Measurements from ENCODE around the gene GET4. TPM values are rescaled to one million over a fixed set of nuclear protein-coding genes. Genes with fewer than 3 reads are reported as not detected.

Gene GET4
- total RNA-seq, 1 donor from 2014 or later, result 17.2 TPM

DNA sequence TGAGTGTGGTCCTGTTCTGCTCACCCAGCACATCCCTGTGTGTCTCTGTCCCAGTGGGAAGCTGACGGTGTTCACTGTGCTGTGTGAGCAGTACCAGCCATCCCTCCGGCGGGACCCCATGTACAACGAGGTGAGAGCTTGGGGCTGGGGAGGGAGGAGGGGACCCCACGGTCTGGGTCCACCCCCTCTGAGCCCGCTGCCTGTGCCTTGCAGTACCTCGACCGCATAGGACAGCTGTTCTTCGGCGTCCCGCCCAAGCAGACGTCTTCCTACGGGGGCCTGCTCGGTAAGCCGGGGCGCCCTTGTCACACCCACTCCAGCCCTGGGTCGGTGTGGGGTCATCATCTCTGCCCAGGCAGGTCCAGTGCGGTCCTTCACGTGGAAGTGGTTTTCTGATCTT, 17.3 kb downstream of the GET4 start:
- TF ChIP-seq EZH2 (IDR thresholded peaks at IDR 0.05) (no peak), EZH2phosphoT487 (IDR thresholded peaks at IDR 0.05) (no peak)
- TF ChIP-seq, protein P1, sequence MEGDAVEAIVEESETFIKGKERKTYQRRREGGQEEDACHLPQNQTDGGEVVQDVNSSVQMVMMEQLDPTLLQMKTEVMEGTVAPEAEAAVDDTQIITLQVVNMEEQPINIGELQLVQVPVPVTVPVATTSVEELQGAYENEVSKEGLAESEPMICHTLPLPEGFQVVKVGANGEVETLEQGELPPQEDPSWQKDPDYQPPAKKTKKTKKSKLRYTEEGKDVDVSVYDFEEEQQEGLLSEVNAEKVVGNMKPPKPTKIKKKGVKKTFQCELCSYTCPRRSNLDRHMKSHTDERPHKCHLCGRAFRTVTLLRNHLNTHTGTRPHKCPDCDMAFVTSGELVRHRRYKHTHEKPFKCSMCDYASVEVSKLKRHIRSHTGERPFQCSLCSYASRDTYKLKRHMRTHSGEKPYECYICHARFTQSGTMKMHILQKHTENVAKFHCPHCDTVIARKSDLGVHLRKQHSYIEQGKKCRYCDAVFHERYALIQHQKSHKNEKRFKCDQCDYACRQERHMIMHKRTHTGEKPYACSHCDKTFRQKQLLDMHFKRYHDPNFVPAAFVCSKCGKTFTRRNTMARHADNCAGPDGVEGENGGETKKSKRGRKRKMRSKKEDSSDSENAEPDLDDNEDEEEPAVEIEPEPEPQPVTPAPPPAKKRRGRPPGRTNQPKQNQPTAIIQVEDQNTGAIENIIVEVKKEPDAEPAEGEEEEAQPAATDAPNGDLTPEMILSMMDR (IDR thresholded peaks at IDR 0.05), result no peak
- H3K36me3 Mint-ChIP-seq, result peaks cover 22% of the 10 kb centered on the region
- no peaks in the 10 kb centered on the region for H3K4me1 Mint-ChIP-seq
- peaks cover 19% of the 10 kb centered on the region for H4K20me1 ChIP-seq (ENCODE audit: low read depth)
- H3K9me3 ChIP-seq (ENCODE audit: low read depth), result no peaks in the 10 kb centered on the region
- no peaks in the 10 kb centered on the region for H3F3A ChIP-seq (ENCODE audit: low read depth)
- no peaks in the 10 kb centered on the region for H3K4me1 ChIP-seq
- no peak for DNase-seq (ENCODE audit: low spot score)
- H3K4me2 ChIP-seq, result no peak overlapping the region
- no peak overlapping the region for H3K9ac ChIP-seq
- peaks cover 10% of the 10 kb centered on the region for H3K27me3 Mint-ChIP-seq (ENCODE audit: insufficient read depth, low read depth)
- no peaks in the 10 kb centered on the region for H3K9me3 Mint-ChIP-seq
- H3K27me3 ChIP-seq, result no peaks in the 10 kb centered on the region
- H3K4me3 Mint-ChIP-seq, result no peak overlapping the region
- H2AFZ ChIP-seq (replicated peaks), result no peak overlapping the region
- H3K4me3 ChIP-seq, result no peak overlapping the region
- H3K79me2 ChIP-seq (ENCODE audit: low read depth), result peaks cover 6% of the 10 kb centered on the region
- no peak overlapping the region for H3K27ac Mint-ChIP-seq
- H3K27ac ChIP-seq, result no peak overlapping the region
- no peaks in the 10 kb centered on the region for H3K36me3 ChIP-seq

DNA sequence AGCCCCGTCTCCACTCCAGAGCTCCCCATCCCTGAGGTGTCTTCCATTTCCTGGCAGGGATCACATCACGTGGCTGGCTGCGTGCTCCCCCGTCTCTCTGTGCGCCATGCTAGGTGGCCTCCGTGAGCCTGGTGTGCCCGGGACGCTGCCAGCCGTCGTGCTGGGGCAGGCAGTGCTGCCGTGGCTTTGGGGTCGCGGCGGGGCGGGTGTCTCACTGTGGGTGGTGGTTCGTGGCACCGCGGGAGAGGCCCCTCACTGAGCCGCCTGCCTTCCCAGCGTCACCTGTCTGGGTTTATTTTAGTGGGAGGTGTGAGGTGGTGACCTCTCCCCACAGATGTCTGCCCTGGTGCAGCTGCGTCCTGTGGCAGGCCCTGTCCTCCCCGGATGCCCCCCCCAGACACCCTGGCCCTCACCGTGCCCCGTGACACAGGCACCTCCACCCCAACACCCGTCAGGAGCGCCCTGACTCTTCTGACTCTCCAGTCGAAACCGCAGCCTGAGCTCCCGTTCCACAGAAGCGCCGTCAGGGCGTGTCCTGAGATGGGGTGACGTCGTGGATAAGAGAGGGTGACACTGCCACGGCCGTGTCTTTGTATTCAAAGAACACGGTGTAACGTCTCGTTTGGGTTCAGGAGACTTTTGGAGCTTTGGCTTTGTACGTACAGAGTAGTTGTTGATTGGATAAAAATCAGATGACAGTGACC, 18.0 kb downstream of the GET4 start:
- no peak overlapping the region for H3K4me3 ChIP-seq
- H3K27me3 ChIP-seq, result no peaks in the 10 kb centered on the region
- no peak for DNase-seq (ENCODE audit: low spot score)
- no peaks in the 10 kb centered on the region for H3K4me1 ChIP-seq
- H3K27ac ChIP-seq, result no peak overlapping the region
- H4K20me1 ChIP-seq (ENCODE audit: low read depth), result peaks cover 13% of the 10 kb centered on the region
- H3F3A ChIP-seq (ENCODE audit: low read depth), result no peaks in the 10 kb centered on the region
- no peaks in the 10 kb centered on the region for H3K9me3 Mint-ChIP-seq
- peaks cover 20% of the 10 kb centered on the region for H3K36me3 Mint-ChIP-seq
- no peak overlapping the region for H3K4me3 Mint-ChIP-seq
- H3K9ac ChIP-seq, result no peak overlapping the region
- H3K4me2 ChIP-seq, result no peak overlapping the region
- no peaks in the 10 kb centered on the region for H3K4me1 Mint-ChIP-seq
- H2AFZ ChIP-seq (replicated peaks), result no peak overlapping the region
- H3K27ac Mint-ChIP-seq, result no peak overlapping the region
- no peaks in the 10 kb centered on the region for H3K36me3 ChIP-seq
- H3K9me3 ChIP-seq (ENCODE audit: low read depth), result no peaks in the 10 kb centered on the region
- H3K79me2 ChIP-seq (ENCODE audit: low read depth), result no peaks in the 10 kb centered on the region
- TF ChIP-seq EZH2phosphoT487 (IDR thresholded peaks at IDR 0.05), result no peak
- H3K27me3 Mint-ChIP-seq (ENCODE audit: insufficient read depth, low read depth), result peaks cover 10% of the 10 kb centered on the region

DNA sequence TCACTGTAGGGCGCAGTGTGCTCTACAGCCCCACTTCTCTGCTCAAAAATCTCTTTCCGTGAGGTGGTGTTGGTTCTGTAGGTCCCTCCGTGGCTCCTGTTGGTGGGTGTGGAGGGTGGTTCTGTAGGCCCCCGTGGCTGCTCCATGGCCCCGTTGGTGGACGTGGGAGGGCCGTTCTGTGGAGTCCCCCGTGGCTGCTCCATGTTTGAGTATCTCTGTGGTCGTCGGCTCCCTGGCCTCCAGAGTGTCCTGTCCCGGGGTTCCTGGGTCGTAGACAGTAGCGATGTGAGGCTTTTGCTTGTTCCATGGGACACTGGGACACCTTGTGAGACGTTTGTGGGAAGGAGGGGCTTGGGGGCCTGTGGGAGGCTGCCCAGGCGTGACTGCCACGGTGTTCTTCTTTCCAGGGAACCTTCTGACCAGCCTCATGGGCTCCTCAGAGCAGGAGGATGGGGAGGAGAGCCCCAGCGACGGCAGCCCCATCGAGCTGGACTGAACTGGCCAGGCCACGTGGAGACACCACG, 18.6 kb downstream of the GET4 start:
- H3K9me3 ChIP-seq (ENCODE audit: low read depth), result no peaks in the 10 kb centered on the region
- DNase-seq (ENCODE audit: low spot score), result no peak
- TF ChIP-seq EZH2phosphoT487 (IDR thresholded peaks at IDR 0.05) (no peak), EZH2 (IDR thresholded peaks at IDR 0.05) (no peak)
- TF ChIP-seq, protein P1 (IDR thresholded peaks at IDR 0.05), result no peak
- no peak overlapping the region for H3K9ac ChIP-seq
- Mint-ChIP-seq H3K27me3 (ENCODE audit: insufficient read depth, low read depth) (peaks cover 13% of the 10 kb centered on the region), H3K27ac (no peak overlapping the region), H3K4me1 (no peaks in the 10 kb centered on the region), H3K4me3 (no peak overlapping the region), H3K36me3 (peaks cover 20% of the 10 kb centered on the region), H3K9me3 (no peaks in the 10 kb centered on the region)
- no peaks in the 10 kb centered on the region for H3K36me3 ChIP-seq
- no peak overlapping the region for H2AFZ ChIP-seq (replicated peaks)
- no peaks in the 10 kb centered on the region for H3K27me3 ChIP-seq
- H3K79me2 ChIP-seq (ENCODE audit: low read depth), result no peaks in the 10 kb centered on the region
- no peak overlapping the region for H3K27ac ChIP-seq
- no peaks in the 10 kb centered on the region for H3F3A ChIP-seq (ENCODE audit: low read depth)
- peaks cover 12% of the 10 kb centered on the region for H4K20me1 ChIP-seq (ENCODE audit: low read depth)
- no peak overlapping the region for H3K4me2 ChIP-seq
- no peaks in the 10 kb centered on the region for H3K4me1 ChIP-seq
- H3K4me3 ChIP-seq, result no peak overlapping the region

DNA sequence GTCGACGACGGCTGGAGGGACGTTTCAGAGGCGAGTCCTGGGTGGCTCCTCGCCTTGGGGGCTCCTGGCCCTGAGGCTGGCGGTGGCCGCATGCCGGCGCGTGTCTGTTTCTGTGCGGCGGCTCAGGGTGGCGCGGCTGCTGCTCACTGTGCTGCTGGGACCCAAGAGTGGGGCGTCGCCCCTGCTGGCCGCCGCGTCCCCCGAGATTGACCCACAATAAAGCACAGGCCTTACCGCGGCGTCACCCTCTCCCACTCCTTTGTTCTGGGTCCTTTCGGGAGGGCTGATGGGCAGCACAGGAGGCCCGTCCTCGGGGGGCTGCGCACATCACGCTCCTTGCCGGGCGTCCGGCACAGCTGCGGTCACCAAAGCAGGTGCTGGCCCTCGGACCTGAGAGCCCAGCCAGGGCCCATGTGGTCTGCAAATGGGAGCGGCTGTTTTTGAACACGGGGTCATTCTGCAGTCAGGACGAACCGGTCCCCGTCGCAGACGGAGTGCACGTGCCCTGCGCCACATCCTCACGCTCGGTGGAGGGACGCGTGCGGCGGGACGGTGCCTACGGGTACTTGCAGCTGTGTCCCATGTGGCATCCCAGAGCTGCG, 19.2 kb downstream of the GET4 start:
- H3K9me3 ChIP-seq (ENCODE audit: low read depth), result no peaks in the 10 kb centered on the region
- H3K27me3 ChIP-seq, result no peaks in the 10 kb centered on the region
- H3K79me2 ChIP-seq (ENCODE audit: low read depth), result no peaks in the 10 kb centered on the region
- no peak for DNase-seq (ENCODE audit: low spot score)
- no peak overlapping the region for H2AFZ ChIP-seq (replicated peaks)
- no peaks in the 10 kb centered on the region for H3K9me3 Mint-ChIP-seq
- no peak overlapping the region for H3K27ac Mint-ChIP-seq
- no peaks in the 10 kb centered on the region for H3F3A ChIP-seq (ENCODE audit: low read depth)
- no peaks in the 10 kb centered on the region for H3K4me1 ChIP-seq
- H3K4me3 Mint-ChIP-seq, result no peak overlapping the region
- H3K4me3 ChIP-seq, result no peak overlapping the region
- H3K4me2 ChIP-seq, result no peak overlapping the region
- H3K36me3 ChIP-seq, result no peaks in the 10 kb centered on the region
- no peak overlapping the region for H3K9ac ChIP-seq
- H4K20me1 ChIP-seq (ENCODE audit: low read depth), result peaks cover 12% of the 10 kb centered on the region
- H3K36me3 Mint-ChIP-seq, result peaks cover 20% of the 10 kb centered on the region
- H3K27me3 Mint-ChIP-seq (ENCODE audit: insufficient read depth, low read depth), result peaks cover 13% of the 10 kb centered on the region
- no peaks in the 10 kb centered on the region for H3K4me1 Mint-ChIP-seq
- TF ChIP-seq EZH2phosphoT487 (IDR thresholded peaks at IDR 0.05) (no peak), EZH2 (IDR thresholded peaks at IDR 0.05) (no peak)
- TF ChIP-seq, protein P1 (IDR thresholded peaks at IDR 0.05), result no peak
- H3K27ac ChIP-seq, result no peak overlapping the region
